ENCODE results near the gene GOLGA6L22.
"Not testable (repeated sequence)": the region's sequence is repeated elsewhere in the genome, so short reads cannot be mapped to it uniquely, and the experiment has no call there.

GOLGA6L22 gene, protein sequence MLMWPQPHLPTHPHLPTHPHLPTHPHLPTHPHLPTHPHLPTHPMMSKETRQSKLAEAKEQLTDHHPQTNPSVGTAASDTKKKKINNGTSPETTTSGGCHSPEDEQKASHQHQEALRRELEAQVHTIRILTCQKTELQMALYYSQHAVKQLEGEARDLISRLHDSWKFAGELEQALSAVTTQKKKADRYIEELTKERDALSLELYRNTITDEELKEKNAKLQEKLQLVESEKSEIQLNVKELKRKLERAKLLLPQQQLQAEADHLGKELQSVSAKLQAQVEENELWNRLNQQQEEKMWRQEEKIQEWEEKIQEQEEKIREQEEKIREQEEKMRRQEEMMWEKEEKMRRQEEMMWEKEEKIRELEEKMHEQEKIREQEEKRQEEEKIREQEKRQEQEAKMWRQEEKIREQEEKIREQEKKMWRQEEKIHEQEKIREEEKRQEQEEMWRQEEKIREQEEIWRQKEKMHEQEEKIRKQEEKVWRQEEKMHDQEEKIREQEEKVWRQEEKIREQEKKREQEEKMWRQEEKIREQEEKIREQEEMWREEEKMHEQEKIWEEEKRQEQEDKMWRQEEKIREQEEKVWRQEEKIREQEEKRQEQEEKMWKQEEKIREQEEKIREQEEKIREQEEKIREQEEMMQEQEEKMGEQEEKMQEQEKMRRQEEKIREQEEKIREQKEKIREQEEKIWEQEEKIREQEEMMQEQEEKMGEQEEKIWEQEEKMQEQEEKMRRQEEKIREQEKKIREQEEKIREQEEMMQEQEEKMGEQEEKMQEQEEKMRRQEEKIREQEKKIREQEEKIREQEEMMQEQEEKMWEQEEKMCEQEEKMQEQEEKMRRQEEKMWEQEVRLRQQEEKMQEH

DNA sequence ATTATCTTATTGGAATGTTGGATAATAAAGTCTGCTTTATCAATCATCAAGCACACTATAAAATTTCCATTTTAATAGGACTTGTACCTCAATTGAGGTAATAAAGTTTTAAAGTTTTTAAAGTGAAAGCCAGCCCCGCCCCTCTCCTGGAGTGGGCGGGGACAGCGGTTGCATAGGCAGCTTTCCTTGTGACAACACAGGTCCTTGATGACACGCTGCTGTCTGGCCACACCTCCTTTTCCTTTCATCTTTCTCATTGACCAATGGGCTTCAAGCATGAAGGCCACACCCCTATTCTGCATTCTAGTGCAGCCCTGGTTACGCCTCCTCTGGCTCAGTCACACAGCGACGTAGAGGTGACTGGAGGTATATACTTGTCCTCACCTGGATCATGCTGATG is at the start of gene GOLGA6L22:
GOLGA6L22 (plus strand) TSS at position 301 of the 400 bp plus-strand sequence; CDS start at position 392, 91 bp downstream.
- CTCF ChIA-PET; H3K27ac ChIP-seq; POLR2A ChIA-PET (ENCODE audit: low non-redundant PET); DNase-seq (ENCODE audit: low spot score): not testable (repeated sequence)

DNA sequence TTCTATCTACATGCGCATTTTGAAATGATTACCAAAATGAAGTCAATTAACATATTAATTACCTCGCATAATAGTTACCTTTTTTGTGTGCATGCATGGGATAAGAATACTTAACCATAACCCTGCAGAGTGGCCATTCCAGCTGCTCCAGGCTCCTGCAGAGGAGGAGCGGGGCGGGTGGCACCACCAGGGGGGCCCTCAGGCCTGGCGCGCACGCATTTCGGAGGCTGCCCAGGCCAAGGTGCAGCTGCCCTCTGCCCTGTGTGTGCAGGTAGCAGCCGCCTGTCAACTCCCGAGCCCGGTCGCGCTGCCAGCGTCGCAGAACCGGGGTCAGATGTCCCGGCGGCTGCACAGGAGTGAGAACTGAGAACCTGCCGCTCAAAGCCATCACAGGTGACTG is 41.4 kb upstream of the GOLGA6L22 start:
- POLR2A ChIA-PET (ENCODE audit: low non-redundant PET); DNase-seq (ENCODE audit: low spot score); CTCF ChIA-PET; H3K27ac ChIP-seq: not testable (repeated sequence)

GRCh38 chr15:22417795-22418194 is 40.9 kb upstream of the GOLGA6L22 start:
- H3K27ac ChIP-seq; POLR2A ChIA-PET (ENCODE audit: low non-redundant PET); CTCF ChIA-PET; DNase-seq (ENCODE audit: low spot score): not testable (repeated sequence)

DNA sequence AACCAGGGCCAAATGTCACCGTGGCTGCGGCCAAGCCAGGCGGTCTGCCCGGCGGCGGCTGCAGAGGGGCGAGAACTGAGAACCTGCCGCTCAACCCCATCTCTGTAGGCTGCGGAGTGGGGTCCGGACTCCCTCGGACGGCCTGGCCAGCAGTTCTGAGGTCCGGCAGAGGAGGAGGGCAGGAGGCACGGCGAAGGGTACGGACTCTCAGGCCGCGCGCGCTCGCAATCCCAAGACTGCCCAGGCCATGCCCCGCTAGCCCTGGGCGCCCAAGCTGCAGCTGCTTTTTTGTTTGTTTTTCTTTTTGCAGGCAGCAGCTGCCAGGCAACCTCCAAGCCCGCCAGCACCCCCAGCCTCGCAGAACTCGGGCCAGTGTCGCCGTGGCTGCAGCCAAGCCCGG is 40.5 kb upstream of the GOLGA6L22 start:
- CTCF ChIA-PET; H3K27ac ChIP-seq; DNase-seq (ENCODE audit: low spot score); POLR2A ChIA-PET (ENCODE audit: low non-redundant PET): not testable (repeated sequence)

DNA sequence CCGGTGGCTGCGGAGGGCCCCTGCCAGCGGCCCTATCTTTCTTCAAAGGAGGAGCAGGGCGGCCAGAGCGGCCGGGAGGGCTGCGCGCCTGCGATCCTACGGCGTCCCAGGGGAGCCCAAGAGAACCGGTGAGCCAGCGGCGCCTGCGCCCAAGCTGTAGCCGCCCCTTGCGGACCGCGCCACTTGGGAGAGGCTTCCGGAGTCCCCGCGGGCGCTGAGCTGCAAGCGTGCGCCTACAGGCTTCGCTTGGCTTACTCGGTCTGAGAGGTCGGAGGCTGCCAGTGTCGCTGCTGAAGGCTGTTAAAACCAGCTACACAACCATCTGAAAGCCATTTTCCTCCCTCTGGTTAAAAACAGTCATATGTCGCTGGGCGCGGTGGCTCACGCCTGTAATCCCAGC is 40.0 kb upstream of the GOLGA6L22 start:
- H3K27ac ChIP-seq; POLR2A ChIA-PET (ENCODE audit: low non-redundant PET); CTCF ChIA-PET; DNase-seq (ENCODE audit: low spot score): not testable (repeated sequence)

DNA sequence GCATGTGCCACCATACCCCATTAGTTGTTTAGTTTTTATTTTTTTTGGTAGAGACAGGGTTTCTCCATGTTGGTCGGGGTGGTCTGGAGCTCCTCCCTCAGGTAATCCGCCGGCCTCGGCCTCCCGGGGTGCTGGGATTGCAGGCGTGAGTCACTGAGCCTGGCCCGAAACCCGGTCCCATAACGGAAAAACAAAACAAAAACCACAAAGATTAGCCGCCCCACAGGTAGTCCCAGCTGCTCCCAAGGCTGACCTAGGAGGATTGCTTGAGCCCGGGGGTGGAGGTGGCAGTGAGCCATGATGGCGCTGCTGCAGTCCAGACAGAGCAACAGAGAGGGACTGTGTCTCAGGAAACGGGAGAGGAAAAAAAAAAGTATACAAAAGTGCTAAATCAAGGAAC is 38.4 kb upstream of the GOLGA6L22 start:
- DNase-seq (ENCODE audit: low spot score); POLR2A ChIA-PET (ENCODE audit: low non-redundant PET); H3K27ac ChIP-seq; CTCF ChIA-PET: not testable (repeated sequence)

- POLR2A ChIA-PET (ENCODE audit: low non-redundant PET); DNase-seq (ENCODE audit: low spot score); CTCF ChIA-PET; H3K27ac ChIP-seq: not testable (repeated sequence)
Measured at GRCh38 chr15:22429426-22429825, 29.3 kb upstream of the GOLGA6L22 start.

GRCh38 chr15:22431687-22432086 is 27.0 kb upstream of the GOLGA6L22 start:
- CTCF ChIA-PET; H3K27ac ChIP-seq; DNase-seq (ENCODE audit: low spot score); POLR2A ChIA-PET (ENCODE audit: low non-redundant PET): not testable (repeated sequence)

DNA sequence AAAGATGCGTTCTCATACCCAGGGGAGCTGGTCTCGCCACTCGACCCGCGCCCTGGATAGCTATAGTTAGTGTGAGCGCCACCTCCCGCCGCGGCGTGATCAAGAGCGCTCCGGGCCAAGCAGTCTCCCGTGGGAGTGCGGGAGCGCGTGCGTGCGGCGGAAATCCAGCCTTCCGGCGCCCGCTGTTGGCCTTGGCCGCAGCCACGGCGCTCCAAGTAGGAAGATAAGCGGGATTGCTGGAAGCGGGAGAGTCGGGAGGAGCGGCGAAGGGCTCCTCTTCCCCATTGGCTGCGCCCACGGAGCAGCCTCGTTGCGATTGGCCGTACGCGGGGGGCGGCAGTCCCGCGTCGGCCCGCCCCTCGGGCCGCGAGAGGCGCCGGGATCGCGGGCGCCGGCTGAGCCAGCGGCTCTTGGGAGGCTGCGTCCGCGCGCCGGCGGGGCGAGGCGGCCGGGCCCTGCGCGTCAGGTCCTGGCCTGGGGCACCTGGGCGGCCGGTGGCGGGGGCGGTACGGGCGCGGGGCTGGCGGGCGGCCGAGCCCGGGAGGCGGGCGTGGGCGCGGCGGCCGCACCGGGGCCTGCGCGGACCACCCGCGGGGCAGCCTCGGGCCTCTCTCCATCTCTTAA is 35.9 kb downstream of the GOLGA6L22 start:
- H3K27ac ChIP-seq; DNase-seq (ENCODE audit: low spot score); POLR2A ChIA-PET (ENCODE audit: low non-redundant PET); CTCF ChIA-PET: not testable (repeated sequence)

DNA sequence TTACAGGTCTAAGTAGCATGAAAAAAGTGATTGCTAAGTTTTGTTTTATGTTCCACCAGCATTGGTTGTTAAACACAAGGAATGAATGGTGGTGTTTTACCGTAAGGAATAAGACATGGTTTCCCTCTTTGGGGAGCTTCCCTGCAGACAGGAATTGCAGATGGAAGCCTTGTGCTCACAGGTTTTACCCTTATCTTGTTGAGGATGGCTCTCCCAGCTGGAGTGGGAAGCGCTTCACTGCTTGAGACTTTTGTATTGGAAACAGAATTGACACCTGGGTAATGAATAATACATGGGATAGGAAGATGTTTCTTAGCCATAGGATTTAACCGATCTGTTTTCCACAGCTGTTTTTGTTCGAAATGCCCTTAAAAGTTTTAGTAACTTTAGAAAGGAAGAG is 38.5 kb downstream of the GOLGA6L22 start:
- POLR2A ChIA-PET (ENCODE audit: low non-redundant PET); CTCF ChIA-PET; H3K27ac ChIP-seq; DNase-seq (ENCODE audit: low spot score): not testable (repeated sequence)

GRCh38 chr15:22498220-22498925 is 39.7 kb downstream of the GOLGA6L22 start:
- DNase-seq (ENCODE audit: low spot score); CTCF ChIA-PET; H3K27ac ChIP-seq; POLR2A ChIA-PET (ENCODE audit: low non-redundant PET): not testable (repeated sequence)

DNA sequence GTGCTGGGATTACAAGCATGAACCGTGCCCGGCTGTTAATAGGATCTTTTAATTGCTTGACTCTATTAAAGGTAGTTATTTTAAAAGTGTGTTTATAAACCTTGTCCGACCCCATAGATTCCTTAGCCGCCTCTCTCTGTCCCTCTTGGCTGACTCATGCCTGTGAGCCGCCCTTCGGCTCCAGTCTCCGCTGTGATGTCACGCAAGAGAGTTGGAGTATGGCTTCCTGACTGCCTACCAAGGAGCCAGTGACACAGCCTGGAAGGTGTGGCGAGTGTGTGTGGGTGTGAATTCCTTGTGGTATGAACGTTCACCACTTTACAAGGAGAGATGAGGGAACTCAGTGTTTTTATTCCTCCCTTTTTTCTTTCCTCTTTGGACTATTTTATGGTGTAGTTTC is 43.6 kb downstream of the GOLGA6L22 start:
- DNase-seq (ENCODE audit: low spot score); H3K27ac ChIP-seq; CTCF ChIA-PET; POLR2A ChIA-PET (ENCODE audit: low non-redundant PET): not testable (repeated sequence)

DNA sequence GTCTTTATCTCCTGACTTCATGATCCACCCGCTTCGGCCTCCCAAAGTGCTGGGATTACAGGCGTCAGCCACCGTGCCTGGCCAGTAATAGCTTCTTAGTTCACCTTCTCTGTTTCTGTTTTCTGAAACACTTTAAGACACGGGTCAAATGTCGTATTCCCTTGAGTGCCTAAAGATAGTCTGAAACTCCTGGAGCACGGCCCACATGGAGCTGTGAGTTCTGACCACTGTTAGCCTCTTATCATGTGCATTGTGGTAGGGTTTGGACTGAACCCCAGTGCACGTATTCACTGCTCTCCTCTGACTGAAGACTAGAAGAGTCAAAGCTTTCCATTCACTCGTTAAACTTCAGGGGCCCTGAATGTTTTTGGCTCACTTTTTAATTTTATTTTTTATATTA is 48.3 kb downstream of the GOLGA6L22 start:
- H3K27ac ChIP-seq; POLR2A ChIA-PET (ENCODE audit: low non-redundant PET); DNase-seq (ENCODE audit: low spot score); CTCF ChIA-PET: not testable (repeated sequence)

DNA sequence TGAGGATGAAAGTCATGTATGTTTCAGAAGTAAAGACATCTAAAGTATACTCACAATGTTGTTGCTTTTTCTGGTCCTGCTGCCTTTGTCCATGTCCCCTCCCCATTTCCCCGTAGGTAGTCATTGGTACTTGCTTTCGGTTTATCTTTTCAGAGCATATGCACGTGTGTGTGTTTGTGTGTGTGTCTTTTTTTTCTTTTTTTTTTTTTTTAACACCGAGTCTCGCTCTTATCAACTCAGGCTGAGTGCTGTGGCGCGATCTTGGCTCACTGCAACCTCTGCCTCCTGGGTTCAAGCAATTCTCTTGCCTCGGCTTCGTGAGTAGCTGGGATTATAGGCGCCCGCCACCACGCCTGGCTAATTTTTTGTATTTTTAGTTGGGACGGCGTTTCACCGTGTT is 57.4 kb downstream of the GOLGA6L22 start:
- POLR2A ChIA-PET (ENCODE audit: low non-redundant PET); H3K27ac ChIP-seq; CTCF ChIA-PET; DNase-seq (ENCODE audit: low spot score): not testable (repeated sequence)
